PC-9 (cell line): ENCODE results near the gene UST.

Experiments
- CTCF ChIP-seq: fragments of 200-600 bp; sonication (generic); conservative IDR thresholded peaks from 2 replicates; pipeline ENCODE4 v1.6.1; 2017; ENCODE audit warnings: mixed run types, antibody characterized with exemption, mild to moderate bottlenecking, moderate library complexity
- EZH2 ChIP-seq: fragments of 200-600 bp; sonication (generic); IDR thresholded peaks from 2 replicates; pipeline ENCODE4 v1.8.0; 2017; ENCODE audit warnings: antibody characterized with exemption, low read depth

- TF ChIP-seq CTCF (no peak), EZH2 (no peak)
Measured at GRCh38 chr6:148819852-148820251, 73.0 kb downstream of the UST start.
